Stimulated activated CD8-positive, alpha-beta memory T cell treated with anti-CD3 and anti-CD28 coated beads, Interleukin-7, amount 100 ng/mL, for 48 hours (primary cell): ENCODE measurements around the gene PAM16.

Experiments
- DNase-seq, 2 donors: peaks; one replicate each; pipeline ENCODE4 v3.0.0-alpha.2; 2020; ENCODE audit warnings: low read depth in 1 of 2; ENCODE audit errors: extremely low read depth in 1 of 2

Gene PAM16

DNA sequence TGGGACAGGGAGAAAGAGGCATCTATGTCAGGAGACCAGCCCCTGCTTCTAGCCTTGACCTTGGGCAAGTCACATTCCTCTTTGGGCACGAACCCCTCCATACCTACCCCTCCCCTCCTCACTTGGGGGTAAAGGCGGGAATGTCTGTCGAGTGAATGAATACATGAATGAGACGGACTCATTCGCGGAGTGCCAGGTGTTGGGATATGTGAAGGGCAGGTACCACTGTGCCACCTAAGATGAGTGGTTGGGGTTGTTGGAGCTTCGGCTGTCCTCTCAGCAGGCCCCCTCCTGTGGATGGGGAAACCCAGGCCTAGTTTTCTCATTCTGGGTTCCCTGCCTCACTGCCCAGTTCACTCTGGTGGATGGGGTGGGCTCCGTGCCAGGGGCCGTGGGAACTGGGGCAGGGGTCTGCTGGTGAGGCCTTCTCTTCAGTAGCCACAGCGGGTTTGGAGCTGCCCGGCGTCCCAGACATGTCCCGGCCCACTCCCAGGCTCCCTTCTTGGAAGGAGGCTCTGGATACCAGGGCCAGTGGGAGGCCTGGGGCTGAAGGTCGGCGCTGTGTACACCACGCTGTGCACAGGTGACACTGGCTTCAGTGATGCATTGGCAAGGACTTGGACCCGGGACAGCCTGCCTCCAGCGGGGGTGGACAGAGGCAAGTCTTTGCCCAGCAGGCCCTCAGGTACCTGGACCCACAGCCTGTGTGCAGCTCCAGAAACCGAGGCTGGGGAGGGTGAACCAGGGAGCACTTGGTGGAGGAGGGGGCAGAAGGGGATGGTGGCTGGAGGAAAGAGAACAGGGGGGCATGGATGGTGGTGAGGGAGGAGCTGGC is 29.6 kb downstream of the PAM16 start:
- no peak for DNase-seq

DNA sequence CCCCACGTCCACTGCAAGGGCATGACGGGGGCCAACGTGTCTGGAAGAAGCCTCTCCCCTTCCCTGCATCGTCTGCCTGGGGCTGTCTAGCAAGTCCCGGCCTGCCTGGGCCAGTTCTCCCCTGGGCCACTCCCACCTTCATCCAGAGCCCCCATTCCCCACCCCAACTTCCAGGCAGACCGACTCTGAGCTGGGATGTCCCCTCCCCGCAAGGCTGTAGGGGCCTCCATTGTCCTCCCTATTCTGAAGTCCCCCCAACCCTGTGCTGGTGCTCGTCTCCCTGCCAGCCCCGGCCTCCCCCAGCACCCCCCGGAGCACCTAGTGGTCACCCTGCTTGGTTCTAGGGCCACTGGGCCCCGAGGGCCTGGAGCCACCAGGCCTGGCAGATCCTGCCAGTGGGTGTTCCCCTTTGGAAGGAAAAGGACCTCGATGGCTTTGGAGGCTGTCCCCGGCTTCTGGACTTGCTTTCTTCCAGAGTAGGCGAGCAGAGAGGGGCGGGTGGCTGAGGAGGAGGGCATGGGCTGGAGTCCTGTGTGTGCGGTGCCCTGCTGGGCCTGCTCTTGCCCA is 30.5 kb downstream of the PAM16 start:
- no peak for DNase-seq

DNA sequence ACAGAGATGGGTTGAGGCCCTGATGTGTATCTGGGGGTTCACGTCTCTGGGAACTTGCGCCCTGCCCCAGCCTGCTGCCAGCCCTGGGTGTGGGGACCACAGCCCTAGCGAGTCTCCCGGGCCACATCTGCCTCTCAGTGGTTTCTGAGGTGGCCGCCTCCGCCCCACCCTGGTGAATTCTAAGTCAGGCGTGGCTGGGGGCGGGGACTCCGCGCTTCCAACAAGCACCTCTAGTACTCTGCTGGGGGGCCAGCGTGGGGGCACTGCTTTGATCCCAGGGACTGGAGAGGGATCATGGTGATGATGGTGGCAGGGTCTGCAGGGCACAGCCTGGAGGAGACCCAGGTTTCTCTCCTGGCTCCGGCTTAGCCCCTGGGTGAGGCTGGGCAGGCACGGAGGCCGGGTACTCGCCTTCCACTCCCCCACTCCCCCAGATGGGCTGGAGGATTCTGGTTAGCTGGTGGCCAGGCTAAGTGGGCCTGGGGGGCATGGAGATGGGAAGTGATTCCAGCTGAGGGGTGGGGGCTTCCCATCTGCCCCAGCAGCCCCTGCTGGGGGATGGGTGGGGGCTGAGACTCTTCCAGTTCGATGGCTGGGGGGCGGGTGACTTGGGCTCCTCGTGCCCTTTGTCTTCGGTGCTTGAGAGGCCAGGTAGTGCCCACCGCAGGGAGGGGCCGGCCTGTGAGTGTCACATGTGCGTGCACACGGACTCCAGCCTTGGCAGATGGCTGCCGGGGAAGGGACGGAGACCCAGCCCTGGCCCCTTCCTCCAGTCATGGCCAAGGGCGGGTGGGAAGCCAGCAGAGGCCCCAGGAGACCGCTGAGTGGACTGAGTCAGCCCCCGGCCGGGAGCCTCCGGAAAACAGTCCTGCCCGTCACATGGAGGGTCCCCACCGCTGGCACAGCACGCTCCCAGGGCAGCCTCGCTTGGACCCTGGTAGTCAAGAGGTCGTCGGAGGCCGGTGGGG is 31.4 kb downstream of the PAM16 start:
- peak; percentile 60 to 66 for DNase-seq

DNA sequence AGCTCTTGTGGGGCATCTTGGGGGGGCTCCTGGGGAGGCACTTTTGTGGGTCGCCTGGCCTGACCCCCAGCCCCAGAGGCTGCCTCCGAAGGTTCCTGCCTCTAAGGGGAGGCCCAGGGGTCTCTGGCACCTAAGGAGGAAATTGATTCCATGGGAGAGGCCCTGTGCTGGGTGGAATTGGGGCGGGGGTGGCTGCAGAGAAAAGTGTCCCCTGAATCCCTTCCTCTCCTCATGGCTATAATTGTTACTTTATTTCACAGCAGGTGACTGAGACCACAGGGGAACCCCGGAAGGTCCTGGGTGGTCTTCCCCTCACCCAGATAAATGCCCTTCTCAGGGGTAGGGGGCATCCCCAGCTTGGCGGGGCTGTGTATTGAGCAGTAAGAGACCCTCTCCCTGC is 32.2 kb downstream of the PAM16 start:
- DNase-seq = no peak

DNA sequence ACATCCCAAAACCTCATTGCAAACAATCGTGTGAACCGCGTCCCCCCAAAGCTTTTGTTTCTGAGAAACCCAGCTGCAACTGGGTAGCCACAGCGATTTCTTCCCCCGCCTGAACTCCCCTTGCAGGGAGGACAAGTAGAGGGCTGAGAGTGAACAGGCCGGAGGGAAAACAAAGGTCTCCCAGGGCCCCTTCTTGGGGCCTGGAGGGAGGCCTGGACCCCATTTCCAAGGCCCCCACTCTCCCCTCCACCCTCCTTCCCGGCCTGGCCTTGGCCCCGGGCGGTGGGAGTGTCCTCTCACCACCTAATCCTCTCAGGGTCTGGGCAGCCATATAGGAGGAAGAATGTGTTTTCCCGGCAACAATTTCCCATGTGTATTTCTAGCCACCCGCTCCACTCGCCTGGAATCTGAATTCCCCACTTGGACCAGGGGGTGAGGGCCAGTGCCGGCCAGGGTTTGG is 32.6 kb downstream of the PAM16 start:
- DNase-seq = no peak

DNA sequence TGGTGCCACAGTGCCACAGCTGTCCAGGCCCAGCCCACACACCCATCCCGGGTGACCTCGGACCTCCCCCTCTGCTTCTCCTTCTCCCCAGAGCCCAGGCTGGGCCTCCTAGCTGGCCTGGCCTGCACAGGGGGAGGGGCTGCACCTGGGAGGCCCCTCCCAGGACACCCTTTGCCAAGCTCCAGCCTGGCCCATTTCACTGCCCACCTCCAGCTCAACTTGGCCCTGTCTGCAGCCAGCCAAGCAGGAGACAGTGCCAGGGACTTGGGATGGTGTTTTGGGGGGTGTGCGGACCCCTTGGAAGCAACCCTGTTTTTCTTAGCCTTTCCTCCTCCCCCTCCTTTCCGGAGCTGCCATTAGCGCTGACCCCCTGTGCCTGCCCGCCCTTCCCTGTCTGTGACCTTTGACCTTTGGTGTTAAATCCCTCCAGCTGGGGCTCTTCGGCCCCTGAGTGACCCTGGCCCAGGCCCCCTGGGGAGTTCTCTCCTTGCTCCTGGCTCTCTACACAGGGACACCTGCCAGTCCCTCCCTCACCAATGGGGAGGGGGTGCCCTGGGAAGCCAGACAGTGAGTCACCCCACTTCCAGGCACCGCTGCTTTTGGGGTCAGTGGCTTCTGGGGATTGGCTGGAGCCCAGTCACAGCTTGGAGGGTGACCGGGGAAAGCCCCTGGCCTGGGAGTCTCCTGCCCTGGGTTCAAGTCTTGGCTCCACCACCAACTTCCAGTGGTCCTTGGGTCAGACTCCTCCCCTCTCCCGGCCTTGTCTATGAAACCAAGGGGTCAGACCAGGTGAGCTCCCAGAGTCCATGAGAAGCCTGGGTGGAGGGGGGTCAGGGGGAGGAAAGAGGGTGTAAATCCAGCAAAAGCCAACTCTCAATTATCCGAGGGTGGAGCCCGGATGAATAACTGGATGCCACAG is 33.3 kb downstream of the PAM16 start:
- DNase-seq = no peak

DNA sequence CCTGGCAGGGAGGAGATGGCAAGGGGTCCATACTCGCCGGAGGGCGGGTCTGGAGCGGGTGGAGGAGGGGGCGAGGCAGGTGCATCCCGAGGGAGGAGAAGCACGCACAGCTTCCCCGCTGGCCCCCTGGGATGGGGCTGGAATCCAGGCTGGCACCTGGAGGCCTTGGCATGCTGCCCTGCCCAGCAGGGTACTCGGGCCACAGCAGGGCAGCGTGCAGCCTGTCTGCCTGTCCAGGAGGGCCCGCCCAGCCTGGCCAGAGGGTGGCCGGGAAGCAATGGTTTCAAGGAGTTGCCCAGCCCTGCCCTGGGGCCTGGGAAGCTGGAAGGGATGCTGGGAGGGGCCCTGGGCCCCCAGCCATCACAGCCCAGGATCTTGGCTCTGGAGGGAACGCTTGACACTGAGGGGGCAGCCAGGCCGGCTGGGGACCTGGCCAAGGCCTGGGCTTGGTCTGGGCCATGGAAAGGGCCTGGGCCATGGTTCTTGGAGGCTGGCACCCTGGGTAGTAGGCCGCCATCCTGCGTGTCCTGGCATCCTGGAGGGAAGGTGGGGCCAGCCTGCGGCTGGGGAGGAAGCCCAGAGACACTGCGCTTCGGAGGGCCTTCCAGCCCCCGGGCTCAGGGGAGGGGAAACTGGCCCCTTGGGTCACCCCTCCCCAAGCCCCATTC is 34.1 kb downstream of the PAM16 start:
- no peak for DNase-seq

DNA sequence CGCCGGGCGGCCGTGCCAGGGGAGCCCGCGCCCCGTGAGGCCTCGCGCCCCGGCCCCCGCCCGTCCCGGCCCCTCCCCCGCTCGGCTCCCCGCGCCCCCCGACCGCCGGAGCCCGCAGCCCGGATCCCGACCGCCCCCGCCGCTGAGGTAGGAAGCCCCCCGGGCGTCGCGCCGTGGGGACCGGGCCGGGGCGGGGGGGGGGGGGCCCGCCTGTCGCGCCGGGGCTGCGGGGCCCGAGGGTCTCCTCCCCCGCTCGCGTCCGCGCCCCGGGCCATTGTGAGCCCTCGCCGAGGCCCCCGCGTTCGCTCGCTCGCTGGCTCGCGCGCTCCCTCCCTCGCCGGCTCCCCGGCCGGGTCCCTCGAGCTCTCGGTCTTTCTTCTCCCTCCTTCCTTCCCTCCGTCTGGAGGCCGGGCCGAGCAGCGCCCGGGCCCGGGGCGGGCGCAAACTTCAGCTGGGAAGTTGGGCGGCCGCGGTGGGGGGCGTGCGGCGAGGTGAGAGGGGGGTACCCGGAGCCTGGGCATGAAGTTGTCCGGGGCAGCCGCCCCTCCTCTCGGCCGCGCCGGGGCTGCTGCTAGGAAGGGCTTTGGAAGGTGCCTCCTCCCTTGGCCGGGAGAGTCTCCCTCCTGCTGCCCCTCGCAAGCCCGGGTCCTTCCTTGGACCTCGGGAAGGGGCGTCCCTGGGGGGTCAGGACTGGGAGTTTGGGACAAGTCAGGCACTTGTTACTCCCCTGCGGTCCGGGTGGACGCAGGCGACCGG is 34.8 kb downstream of the PAM16 start:
- DNase-seq = no peak

DNA sequence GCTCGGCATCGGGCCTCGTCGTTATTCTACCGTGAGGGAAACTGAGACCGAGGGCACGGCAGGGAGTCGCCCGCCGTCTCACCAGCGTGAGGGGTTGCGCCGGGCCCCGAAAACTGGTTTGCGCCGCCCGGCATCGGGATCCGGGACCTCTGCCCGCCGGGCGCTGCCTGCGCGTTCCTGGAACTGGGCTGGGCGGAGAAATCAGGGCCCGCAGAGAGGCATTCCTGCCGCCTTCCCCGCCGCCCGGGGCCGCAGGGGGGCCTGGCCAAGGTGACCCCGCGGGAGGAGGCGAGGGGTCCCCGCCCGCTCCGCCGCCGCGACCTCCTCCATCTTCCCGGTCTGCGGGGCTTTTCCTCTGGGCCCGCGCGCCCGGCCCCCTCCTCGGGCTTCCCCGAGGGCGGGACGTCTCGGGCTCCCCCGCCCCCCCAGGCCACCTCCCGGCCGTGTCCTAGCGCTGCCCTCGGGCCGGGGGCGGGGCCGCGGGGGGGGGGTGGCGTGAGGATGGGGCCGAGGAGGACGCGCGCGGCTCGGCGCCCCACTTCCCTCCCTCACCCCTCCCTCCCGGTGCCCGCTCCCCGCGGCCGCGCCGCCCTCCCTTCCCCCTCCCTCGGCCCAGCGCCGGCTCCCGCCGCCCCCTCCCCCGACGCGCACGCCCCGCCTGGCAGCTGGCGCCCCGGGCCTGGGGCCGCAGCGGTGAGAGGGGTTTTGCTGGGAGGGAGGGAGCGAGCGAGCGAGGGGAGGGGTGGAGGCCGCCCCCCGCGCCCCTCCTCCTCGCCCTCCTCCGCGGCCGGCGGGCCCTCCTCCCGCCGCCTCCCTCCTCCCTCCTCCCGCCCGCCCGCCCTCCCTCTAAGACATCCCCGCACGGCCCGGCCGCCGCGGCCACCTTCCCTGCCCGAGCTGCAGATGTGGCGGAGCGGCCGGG is 35.7 kb downstream of the PAM16 start, which contains the start of gene GLIS2:
Gene GLIS2, plus strand, starts transcription at position 882 of the 922 bp plus-strand sequence. CDS start 16,214 bp downstream, outside the sequence.
- DNase-seq = no peak

DNA sequence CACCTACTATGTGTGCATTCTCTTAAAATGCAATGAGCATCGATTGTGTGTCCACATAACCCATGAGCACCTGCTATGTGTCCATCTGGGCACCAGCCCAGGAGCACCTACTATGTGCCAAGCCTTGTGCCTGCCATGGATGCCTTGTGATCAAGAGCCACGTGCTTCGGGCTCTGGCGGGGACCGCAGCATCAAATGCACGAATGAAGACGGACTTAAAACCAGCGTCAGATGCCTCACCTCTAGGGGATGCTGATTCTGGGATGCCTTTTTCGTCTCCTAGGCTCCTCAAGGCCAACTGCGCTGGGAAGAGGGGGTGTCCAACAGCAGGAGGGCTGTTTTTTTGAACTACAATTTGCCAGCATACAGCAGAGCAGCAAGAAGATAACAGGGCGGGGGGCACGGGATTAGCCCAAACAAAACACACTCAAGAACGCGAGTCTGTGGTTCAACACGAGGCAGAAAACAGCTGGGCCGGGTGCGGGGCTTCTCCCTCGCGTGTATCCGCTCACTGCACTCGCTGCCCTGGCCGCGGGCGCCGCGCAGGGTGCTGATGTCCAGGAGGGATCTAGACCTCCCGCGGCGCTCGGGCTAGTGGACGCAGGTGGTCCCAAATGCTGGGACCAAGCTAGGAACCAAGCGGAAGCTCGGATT is 36.5 kb downstream of the PAM16 start:
- no peak for DNase-seq

DNA sequence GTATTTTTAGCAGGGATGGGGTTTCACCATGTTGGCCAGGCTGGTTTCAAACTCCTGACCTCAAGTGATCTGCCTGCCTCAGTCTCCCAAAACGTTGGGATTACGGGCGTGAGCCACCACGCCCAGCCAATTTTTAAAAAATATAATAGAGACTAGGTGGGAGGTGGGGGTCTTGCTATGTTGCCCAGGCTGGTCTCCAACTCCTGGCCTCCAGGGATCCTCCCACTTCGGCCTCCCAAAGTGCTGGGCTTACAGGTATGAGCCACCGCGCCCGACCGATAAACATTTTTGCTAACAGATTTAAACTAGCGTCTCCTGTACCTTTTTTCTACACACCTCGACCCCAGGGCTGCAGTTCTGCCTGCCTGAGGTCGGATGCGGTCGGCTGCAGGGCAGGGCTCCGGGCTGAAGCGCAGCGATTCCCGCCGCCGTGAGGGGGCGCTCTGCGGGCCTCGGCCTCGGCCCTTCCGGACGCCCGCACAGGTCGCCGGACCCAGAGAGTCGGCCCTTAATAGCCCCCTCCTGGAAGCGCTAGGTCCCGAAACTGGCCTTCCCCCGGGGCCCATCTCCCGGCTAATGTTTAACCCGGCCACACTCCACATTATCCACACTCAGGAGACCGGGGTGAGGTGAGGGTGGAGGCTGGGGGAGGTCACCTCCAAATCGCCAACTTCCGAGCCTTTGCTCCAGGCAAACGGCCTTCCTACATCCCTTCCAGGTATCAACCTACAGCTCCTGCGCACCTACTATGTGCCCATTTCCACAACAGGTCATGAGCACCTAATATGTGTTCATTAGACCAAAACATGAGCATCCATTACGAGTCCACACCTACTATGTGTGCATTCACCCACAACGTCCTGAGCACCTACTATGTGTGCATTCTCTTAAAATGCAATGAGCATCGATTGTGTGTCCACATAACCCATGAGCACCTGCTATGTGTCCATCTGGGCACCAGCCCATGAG is 37.3 kb downstream of the PAM16 start:
- no peak for DNase-seq

DNA sequence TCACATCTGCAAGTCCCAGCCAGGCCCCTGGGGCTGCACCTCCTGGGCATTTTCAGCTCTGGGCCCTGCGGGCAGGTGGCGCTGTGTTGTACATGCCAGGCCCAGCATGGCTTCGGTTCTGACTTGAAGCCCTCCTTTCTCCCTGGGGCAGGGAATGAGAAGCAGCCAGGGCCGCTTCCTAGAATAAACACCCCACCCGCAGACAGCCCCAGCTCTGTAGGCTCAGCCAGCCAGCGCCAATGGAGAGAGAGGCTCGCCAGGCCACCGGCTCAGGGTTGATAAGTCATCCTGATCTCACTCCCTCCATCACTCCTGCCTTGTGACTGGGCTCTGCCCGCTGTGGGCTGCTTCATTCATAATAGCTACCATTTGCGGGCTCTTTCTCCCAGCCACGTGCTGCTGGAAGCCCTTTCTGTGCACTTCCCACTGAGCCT is 41.3 kb downstream of the PAM16 start:
- DNase-seq = peak in 1 of 2 donors; percentile 48

DNA sequence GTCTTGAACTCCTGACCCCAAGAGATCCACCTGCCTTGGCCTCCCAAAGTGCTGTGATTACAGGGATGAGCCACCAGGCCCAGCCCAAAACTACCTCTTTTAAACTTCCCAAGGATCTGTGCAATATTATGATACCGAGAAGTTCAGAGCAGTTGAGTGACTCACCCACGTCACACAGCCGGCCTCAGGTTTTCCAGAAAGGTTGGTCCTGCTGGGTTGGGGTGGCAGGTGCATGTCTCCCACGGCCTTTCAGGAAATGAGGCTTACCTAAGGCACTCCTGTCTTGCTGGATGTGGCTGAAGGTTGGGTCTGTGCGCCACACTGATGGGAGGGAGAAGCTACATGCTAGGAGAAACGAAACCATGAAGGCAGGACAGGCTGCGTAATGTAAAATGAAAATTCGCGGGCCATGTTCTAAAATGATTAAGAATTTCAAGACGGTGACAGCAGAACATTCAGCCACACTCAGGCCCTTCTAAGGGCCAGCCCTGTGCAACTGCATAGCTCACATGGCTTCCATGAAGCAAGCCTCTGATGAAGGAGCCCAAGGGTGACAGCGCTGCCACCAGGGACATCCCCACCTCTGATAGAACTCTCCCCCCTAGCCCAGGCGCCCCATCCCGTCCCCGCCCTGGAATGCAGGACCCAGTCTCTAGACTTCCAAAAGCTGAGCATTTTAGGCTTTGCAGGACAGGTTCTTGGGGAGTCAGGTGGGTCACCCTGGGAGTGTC is 41.9 kb downstream of the PAM16 start:
- DNase-seq = no peak

DNA sequence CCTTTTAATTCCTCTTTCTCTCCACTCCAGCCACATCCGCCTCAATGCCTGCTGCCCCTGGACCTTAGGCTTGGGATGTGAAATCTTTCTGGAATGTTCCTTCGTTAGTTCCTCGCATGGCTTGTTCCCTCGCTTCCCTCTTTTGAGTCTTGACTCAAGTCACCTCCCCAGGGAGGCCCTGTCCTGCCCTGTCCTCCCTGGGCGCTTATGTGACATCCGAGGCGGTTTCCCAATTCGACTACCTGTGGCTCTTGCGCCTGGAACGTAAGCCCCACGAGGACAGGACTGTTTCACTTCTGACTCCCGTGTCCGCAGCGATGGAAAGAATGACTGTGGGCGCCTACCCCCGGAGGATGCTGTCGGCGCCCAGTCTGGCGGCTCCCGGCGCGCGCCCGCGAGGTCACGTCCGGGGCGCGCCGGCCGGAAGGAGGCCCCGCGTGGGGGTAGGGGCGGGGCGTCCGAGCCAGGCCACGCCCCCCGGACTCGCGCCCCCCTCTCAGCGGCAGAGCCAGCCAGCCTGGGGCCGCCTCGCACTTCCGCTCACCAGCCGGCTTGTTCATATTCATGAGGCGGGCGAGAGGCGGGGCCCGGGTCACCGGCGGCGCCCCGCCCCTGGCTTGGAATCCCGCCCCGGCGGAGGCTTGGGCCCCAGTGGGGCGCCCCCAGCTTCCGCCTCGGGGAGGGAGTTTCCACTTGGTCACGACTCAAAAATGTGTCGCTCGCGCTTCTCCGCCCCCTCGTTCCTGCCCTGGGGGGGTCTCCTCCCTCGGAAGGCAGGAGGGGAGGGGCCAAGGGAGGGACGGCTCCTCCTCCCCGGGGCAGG is 43.7 kb downstream of the PAM16 start:
- DNase-seq = peak; percentile 90 to 93
